Lower leg skin (tissue), 3 donors: ENCODE results near the gene INTS14.
"Not testable (repeated sequence)": the region's sequence is repeated elsewhere in the genome, so short reads cannot be mapped to it uniquely, and the experiment has no call there.

ENCODE experiments used
- CTCF ChIP-seq, 3 donors: fragments of 450-650 bp; IDR thresholded peaks; one replicate each; pipeline ENCODE4 v1.5.1; 2016; ENCODE audit warnings: antibody characterized with exemption in 3 of 3, mild to moderate bottlenecking in 3 of 3, moderate library complexity in 2 of 3
- POLR2A ChIP-seq, 2 donors: fragments of 450-650 bp; IDR thresholded peaks; one replicate each; pipeline ENCODE4 v1.6.1; 2016 to 2017; ENCODE audit warnings: antibody characterized with exemption in 2 of 2, mild to moderate bottlenecking in 1 of 2, moderate library complexity in 1 of 2

GRCh38 chr15:65615887-65616286 is 5.0 kb upstream of the INTS14 start:
- TF ChIP-seq CTCF, POLR2A (IDR thresholded peaks at IDR 0.05): not testable (repeated sequence)
